ENCODE data around the gene TRAP1. TPM values are rescaled to one million over a fixed set of nuclear protein-coding genes. Genes with fewer than 3 reads are reported as not detected.

Gene TRAP1
- total and polyA plus RNA-seq, 12 donors, result 59.8 to 113 (median 87.9) TPM

DNA sequence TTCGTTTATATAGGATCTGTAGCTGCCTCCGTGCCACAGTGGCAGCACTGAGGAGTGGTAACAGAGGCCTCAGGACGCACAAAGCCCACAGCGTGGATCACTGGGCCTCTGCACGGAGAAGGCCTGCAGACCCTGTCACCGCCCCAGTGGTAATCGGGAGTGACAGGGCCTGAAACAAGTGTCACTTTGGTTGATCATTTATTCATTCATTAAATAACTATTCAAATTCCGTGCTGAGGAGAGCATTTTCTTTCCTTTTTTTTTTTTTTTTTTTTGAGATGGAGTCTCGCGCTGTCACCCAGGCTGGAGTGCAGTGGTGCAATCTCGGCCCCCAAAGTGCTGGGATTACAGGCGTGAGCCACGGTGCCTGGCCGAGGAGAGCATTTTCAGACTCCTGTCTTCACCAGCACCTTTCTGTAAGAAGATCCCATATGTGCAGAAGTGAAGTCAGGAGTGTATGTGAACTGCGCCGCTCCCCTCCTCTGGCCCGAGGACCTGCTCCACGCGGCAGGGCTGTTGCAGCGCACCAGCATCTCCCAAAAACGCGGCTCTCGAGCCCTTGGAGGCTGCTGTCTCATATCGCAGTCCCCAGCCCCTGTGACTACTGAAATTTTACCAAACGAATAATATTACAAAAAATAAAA lies 44.9 kb upstream of the TRAP1 start:
- H3K36me3 ChIP-seq (replicated peaks in 1 of 2), result peaks cover 0 to 85% of the 10 kb centered on the region in 2 donors
- no peak for DNase-seq
- 89 to 95% (median 93%) methylated on average over 25 of the region's 25 CpGs for WGBS, 4 donors
- no peaks in the 10 kb centered on the region for H3K9me3 ChIP-seq (replicated peaks in 1 of 3)
- intact Hi-C loops (cut with DNase I), result loop anchor here in 1 of 2 donors (10.0 kb wide), 1 partner anchor 113 kb away; no protein-coding TSS in a partner anchor
- no peaks in the 10 kb centered on the region for H3K4me1 ChIP-seq (replicated peaks in 1 of 2)
- H3K27me3 ChIP-seq, result no peaks in the 10 kb centered on the region
- H3K27ac ChIP-seq, result no peak overlapping the region
- TF ChIP-seq POLR2A (IDR thresholded peaks at IDR 0.05), result no peak
- TF ChIP-seq, protein P1, sequence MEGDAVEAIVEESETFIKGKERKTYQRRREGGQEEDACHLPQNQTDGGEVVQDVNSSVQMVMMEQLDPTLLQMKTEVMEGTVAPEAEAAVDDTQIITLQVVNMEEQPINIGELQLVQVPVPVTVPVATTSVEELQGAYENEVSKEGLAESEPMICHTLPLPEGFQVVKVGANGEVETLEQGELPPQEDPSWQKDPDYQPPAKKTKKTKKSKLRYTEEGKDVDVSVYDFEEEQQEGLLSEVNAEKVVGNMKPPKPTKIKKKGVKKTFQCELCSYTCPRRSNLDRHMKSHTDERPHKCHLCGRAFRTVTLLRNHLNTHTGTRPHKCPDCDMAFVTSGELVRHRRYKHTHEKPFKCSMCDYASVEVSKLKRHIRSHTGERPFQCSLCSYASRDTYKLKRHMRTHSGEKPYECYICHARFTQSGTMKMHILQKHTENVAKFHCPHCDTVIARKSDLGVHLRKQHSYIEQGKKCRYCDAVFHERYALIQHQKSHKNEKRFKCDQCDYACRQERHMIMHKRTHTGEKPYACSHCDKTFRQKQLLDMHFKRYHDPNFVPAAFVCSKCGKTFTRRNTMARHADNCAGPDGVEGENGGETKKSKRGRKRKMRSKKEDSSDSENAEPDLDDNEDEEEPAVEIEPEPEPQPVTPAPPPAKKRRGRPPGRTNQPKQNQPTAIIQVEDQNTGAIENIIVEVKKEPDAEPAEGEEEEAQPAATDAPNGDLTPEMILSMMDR (IDR thresholded peaks at IDR 0.05), result no peak
- H3K4me3 ChIP-seq, result no peak overlapping the region

DNA sequence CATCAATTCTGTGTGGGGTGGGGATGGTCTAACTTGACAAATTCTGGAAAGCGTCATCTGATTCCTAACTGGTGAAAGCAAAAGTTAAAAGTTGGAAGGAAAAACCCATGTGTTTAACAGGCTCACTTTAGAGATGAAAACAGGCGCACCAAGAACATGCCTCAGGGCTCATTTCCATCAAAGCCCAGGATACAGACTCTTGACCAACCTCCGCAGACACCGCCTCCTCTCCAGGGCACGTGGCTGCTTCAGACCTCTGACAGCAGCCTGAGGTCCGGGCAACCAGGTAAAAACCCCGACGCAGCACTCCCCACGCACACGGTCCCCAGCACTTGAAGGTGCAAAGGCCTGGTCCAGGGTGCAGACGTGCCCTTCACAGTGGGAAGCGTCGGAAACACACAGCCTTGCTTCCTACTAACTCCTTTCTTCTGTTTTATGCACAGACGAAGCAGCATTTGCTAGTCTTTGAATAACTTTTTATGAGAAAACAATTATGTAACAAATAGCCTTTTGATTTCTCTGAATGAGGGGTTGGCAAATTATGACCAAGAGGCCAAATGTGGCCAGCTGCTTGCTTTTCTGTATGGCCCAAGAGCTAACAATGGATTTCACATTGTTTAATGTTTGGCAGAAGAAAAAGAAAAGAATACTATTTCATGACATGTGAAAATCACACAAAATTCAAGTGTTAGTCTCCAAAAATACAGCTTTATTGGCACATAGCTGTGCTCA lies 44.2 kb upstream of the TRAP1 start:
- WGBS, 4 donors, result 86 to 91% (median 89%) methylated on average over 11 to 14 of the region's 14 CpGs
- H3K4me3 ChIP-seq, result no peak overlapping the region
- peaks cover 0 to 85% of the 10 kb centered on the region in 2 donors for H3K36me3 ChIP-seq (replicated peaks in 1 of 2)
- intact Hi-C loops (cut with DNase I), result loop anchor here in 1 of 2 donors (10.0 kb wide), 1 partner anchor 113 kb away; no protein-coding TSS in a partner anchor
- H3K27ac ChIP-seq, result no peak overlapping the region
- TF ChIP-seq, protein P1 (IDR thresholded peaks at IDR 0.05), result no peak
- no peak for TF ChIP-seq POLR2A (IDR thresholded peaks at IDR 0.05)
- no peaks in the 10 kb centered on the region for H3K9me3 ChIP-seq (replicated peaks in 1 of 3)
- peak in 1 of 7 donors; percentile 82 for DNase-seq
- H3K27me3 ChIP-seq, result no peaks in the 10 kb centered on the region
- no peaks in the 10 kb centered on the region for H3K4me1 ChIP-seq (replicated peaks in 1 of 2)

DNA sequence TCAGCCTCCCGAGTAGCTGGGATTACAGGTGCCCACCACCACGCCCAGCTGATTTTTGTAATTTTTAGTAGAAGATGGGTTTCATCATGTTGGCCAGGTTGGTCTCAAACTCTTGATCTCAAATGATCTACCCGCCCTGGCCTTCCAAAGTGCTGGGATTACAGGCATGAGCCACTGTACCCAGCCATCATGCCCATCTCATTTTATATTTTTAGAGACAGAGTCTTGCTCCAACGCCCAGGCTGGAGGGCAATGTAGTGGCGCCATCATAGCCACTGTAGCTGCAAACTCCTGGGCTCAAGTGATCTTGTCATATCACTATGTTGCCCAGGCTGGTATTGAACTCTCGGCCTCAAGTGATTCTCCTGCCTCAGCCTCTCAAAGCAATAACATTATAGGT lies 43.2 kb upstream of the TRAP1 start:
- H3K4me3 ChIP-seq, result no peak overlapping the region
- H3K27ac ChIP-seq, result no peak overlapping the region
- peaks cover 0 to 86% of the 10 kb centered on the region in 2 donors for H3K36me3 ChIP-seq (replicated peaks in 1 of 2)
- no peaks in the 10 kb centered on the region for H3K27me3 ChIP-seq
- TF ChIP-seq, protein P1 (IDR thresholded peaks at IDR 0.05), result no peak
- no peak for TF ChIP-seq POLR2A (IDR thresholded peaks at IDR 0.05)
- no peaks in the 10 kb centered on the region for H3K9me3 ChIP-seq (replicated peaks in 1 of 3)
- no peaks in the 10 kb centered on the region for H3K4me1 ChIP-seq (replicated peaks in 1 of 2)
- intact Hi-C loops (cut with DNase I), result loop anchor here in 1 of 2 donors (10.0 kb wide), 1 partner anchor 114 kb away; no protein-coding TSS in a partner anchor
- WGBS, 4 donors, result 93 to 97% (median 96%) methylated on average over 6 of the region's 6 CpGs
- DNase-seq, result no peak

DNA sequence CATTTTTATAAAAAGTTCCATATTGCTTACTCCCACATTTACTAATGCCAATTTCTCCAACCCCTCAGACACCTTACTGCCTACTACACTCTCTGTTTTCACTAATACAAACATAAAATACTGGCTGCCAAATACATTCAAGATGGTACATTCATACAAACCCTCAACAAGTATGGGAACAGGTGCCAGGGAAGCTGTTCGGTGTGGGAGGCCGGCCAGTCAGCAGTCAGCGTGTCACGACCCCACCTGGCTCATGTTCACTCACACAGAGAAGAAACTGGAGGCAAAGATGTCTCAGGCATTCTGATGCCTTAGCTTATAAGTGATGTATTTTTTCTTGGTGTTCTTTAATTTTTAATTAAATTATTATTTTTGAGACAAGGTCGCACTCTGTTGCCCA lies 42.4 kb upstream of the TRAP1 start:
- TF ChIP-seq, protein P1 (IDR thresholded peaks at IDR 0.05), result no peak
- TF ChIP-seq POLR2A (IDR thresholded peaks at IDR 0.05), result no peak
- 92 to 94% (median 93%) methylated on average over 5 of the region's 5 CpGs for WGBS, 4 donors
- Histone ChIP-seq H3K27me3 (no peaks in the 10 kb centered on the region), H3K9me3 (replicated peaks in 1 of 3) (no peaks in the 10 kb centered on the region), H3K27ac (no peak overlapping the region), H3K4me1 (replicated peaks in 1 of 2) (no peaks in the 10 kb centered on the region), H3K36me3 (replicated peaks in 1 of 2) (peaks cover 0 to 85% of the 10 kb centered on the region in 2 donors), H3K4me3 (no peak overlapping the region)
- DNase-seq, result no peak
- intact Hi-C loops (cut with DNase I), result loop anchor here in 1 of 2 donors (10.0 kb wide), 1 partner anchor 115 kb away; no protein-coding TSS in a partner anchor

Measured in adrenal gland (tissue), 12 donors.